GM21528 (cell line): ENCODE data around the gene ENO3.

Experiments used
- ATAC-seq: cut with Tn5 transposase; IDR thresholded peaks from one replicate; pipeline ENCODE4 v1.9.1; 2021; ENCODE audit warnings: mild to moderate bottlenecking, moderate library complexity; ENCODE audit not compliant: unreplicated experiment, low FRiP score

Gene ENO3

GRCh38 chr17:4971826-4972225 lies 20.9 kb downstream of the ENO3 start:
- ATAC-seq, result no peak

- no peak for ATAC-seq
These were observed 21.4 kb downstream of the ENO3 start for GRCh38 chr17:4972322-4972721.

- ATAC-seq, result no peak
These were observed 21.8 kb downstream of the ENO3 start for GRCh38 chr17:4972752-4973151.

GRCh38 chr17:4973256-4974114 lies 22.6 kb downstream of the ENO3 start:
- ATAC-seq, result no peak

- no peak for ATAC-seq
These were observed 23.3 kb downstream of the ENO3 start for GRCh38 chr17:4974115-4974670.

DNA sequence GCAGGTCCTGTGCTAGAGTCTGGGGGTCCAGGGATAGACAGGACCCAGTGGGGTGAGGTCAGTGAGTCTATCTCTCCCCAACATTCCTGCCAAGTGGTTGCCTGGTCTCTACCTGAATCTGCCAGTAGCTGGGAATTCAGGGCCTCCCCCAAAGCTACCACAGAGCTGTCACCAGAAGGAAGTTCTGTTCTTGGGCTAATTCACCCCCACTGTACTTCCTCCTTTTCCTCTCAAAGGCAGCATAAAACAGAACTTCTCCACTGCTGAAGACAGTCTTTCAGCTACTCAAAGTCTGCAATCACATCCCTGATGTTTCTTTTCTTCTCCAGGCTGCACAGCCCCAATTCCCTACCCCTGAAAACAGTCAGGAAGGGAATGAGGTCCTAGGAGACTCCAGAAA lies 27.8 kb downstream of the ENO3 start:
- ATAC-seq, result no peak

DNA sequence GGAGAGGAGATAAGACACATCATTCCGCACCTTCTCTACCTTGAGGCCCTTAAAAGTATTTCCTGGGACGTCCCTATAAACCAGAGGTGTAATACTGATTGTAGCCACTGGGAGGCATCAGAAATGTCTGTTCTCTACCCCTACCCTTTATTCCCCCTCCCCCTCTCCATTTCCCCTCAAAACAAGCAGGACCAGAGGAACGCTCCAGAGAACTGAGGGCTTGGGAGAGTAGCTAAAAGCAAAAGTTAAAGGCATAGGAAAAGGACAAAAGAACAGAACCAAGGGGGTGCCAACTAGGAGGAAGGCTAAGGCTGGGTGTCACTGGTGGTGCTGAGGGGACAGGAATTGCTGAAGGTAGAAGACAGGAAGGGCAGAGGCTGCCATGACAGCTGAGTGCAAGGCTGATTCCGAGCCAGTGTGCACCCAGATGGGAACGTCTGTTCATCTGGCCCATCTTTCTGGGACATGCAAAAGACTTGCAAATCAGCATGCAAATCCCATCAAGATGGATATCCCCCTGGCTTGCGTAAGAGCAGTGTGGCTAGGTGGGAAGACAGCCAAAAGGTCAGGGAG lies 29.8 kb downstream of the ENO3 start:
- no peak for ATAC-seq

DNA sequence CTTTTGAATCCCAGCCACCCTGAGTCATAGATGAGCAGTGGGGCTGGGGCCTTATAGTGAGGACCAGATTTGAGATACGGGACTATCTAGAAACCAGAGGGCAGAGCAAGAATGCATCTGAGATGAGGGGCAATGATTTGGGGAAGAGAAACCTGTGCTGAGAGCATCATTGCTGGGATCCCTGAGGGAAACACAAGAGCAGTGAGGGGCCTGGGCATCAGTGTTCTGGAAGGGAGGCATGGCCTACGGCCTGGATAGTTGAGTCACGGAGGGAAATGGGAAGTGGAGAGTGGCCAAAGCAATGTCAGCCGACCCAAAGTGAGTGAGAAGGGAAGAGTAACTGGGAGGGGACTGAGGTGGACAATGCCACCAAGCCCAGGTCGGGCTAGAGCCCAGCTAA lies 31.4 kb downstream of the ENO3 start:
- ATAC-seq, result no peak

DNA sequence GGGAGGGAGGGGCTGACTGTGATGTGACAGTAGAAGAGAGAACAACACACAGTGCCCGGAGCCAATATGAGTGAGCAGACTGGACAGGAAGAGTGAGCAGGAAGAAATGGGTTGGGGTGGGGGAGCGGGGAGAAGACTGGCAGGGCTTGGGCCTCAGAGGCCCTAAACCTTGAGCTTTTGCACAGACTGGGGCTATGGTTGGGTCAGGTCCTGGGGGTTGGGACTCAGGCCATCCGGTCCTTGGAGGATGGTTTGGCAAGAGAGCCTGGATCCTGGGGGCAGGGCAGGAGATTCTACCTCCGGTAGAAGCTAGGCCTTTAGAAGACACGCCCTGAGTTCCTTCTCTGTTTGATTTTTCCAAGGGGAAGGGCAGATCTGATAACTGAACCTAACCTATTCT lies 35.5 kb downstream of the ENO3 start:
- ATAC-seq, result no peak

DNA sequence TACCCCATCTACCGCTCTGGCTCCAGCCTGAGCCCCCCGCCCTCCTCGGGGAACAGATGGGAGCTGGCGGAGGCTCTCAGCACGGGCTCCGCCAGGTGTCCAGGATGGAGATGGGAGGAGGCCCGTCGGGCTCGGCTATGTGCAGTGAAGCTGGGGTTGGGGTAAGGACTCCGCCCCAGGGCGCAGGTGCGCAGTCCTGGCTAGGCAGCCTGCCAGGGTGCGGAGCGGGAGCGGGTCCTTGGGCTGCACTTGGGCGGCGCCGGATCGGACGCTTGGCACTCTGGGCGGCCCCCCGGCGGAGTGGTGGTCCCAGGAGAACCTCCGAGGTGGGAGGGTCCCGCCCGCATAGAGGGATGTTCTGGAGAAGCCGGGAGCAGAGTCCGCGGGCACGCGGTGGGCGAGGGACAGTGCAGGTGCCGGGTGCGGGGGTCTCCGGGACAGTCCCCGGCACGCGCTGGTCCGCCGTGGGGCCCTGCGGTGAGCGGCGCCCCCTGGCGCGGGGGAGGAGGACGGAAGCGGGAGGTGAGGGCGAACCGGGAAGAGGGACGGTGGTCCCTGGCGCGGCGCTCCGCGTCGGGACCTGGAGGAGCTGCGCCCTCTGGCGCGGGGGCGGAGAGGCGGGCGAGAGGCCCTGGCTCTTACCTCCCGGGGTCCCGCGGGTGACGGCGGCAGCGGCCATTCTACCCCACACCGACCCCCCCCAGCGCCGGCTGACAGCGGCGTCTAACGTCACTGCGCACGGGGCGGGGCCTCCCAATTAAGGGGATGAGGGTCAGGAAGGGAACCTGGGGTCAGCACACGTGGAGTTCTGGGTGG lies 36.2 kb downstream of the ENO3 start, which contains the start of gene CAMTA2:
CAMTA2 (minus strand) TSS at position 725 of the 816 bp plus-strand sequence. CDS start 1,453 bp downstream, outside the sequence.
- ATAC-seq, result peak; percentile 64

- peak; percentile 18 for ATAC-seq
These were observed 37.0 kb downstream of the ENO3 start for GRCh38 chr17:4987767-4988567.

GRCh38 chr17:4994081-4994595 lies 43.2 kb downstream of the ENO3 start:
- ATAC-seq, result no peak

GRCh38 chr17:4997302-4998026 lies 46.5 kb downstream of the ENO3 start, which contains the start of the genes INCA1 and KIF1C:
INCA1 (minus strand) TSS chr17:4997522; CDS start chr17:4994437, 3,085 bp downstream.
KIF1C (plus strand) TSS chr17:4997950; CDS start chr17:5000247, 2,297 bp downstream.
- ATAC-seq, result peak; percentile 89

- ATAC-seq, result peak; percentile 9
These were observed 47.3 kb downstream of the ENO3 start for GRCh38 chr17:4998027-4998731.

- no peak for ATAC-seq
These were observed 48.0 kb downstream of the ENO3 start for GRCh38 chr17:4998732-4999429.

GRCh38 chr17:4999430-5000093 lies 48.6 kb downstream of the ENO3 start:
- ATAC-seq, result no peak

DNA sequence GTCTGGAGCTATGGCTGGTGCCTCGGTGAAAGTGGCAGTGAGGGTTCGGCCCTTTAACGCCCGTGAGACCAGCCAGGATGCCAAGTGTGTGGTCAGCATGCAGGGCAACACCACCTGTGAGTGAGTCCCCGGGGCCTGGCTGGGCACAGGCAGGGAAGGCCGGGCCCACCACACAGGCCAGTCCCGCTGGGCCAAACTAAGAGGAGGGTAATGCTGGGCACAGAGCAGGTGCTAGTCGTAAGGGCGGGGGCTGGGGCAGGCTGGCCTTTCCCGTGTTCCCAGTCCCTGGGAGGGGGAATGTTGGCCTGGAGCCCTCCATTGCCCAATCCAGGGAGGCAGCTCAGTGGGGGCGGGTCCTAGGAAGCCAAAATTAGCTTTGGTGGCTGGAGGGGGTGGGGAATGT lies 49.3 kb downstream of the ENO3 start:
- ATAC-seq, result no peak
